ENCODE measurements around the gene TUBAL3.

TUBAL3 gene

GRCh38 chr10:5435328-5435727 is 30.7 kb upstream of the TUBAL3 start:
- no peaks in the 10 kb centered on the region for H3K27me3 ChIP-seq (ENCODE audit: insufficient read depth, low read length, poor library complexity, severe bottlenecking)
- TF ChIP-seq CTCF (conservative IDR thresholded peaks at IDR 0.05; ENCODE audit: low read length), result no peak
- peaks cover 12% of the 10 kb centered on the region for H4K20me1 ChIP-seq (ENCODE audit: insufficient read depth, low read length, poor library complexity, severe bottlenecking)

GRCh38 chr10:5434017-5434753 is 29.6 kb upstream of the TUBAL3 start:
- peaks cover 7% of the 10 kb centered on the region for H3K4me1 ChIP-seq (ENCODE audit: insufficient read depth, low read length, poor library complexity, severe bottlenecking)
- H4K20me1 ChIP-seq (ENCODE audit: insufficient read depth, low read length, poor library complexity, severe bottlenecking), result peaks cover 12% of the 10 kb centered on the region
- H3K9ac ChIP-seq (ENCODE audit: low read depth, low read length, poor library complexity, severe bottlenecking), result no peak overlapping the region
- H3F3A ChIP-seq (ENCODE audit: low read depth), result 0 out of 2 replicates have a peak, but pooled peaks cover under 1% of the 10 kb centered on the region
- H3K79me2 ChIP-seq (ENCODE audit: insufficient read depth, low read length), result peaks cover 47% of the 10 kb centered on the region
- peaks cover 5% of the 10 kb centered on the region; the same call in 1 of the 2 replicates for H3K9me3 ChIP-seq (ENCODE audit: insufficient read depth, low read depth, low read length)
- peaks cover 50% of the 10 kb centered on the region for H3K36me3 ChIP-seq (ENCODE audit: insufficient read depth, low read length)
- peak; percentile 90 for TF ChIP-seq CTCF (conservative IDR thresholded peaks at IDR 0.05; ENCODE audit: low read length)
- no peak for TF ChIP-seq EZH2phosphoT487 (IDR thresholded peaks at IDR 0.05; ENCODE audit: borderline replicate concordance)
- no peaks in the 10 kb centered on the region for H3K27me3 ChIP-seq (ENCODE audit: insufficient read depth, low read length, poor library complexity, severe bottlenecking)
- H3K4me3 ChIP-seq (ENCODE audit: low read length, poor library complexity, severe bottlenecking), result no peak overlapping the region
- no peak overlapping the region for H3K4me2 ChIP-seq (ENCODE audit: low read depth, low read length, poor library complexity, severe bottlenecking)
- no peaks in the 10 kb centered on the region for H3K9me2 ChIP-seq (replicated peaks; ENCODE audit: low read depth, low read length)
- no peak overlapping the region for H2AFZ ChIP-seq (ENCODE audit: low read length)

More at GRCh38 chr10:5435328-5435727, 30.7 kb upstream of the TUBAL3 start:
- peaks cover 7% of the 10 kb centered on the region for H3K4me1 ChIP-seq (ENCODE audit: insufficient read depth, low read length, poor library complexity, severe bottlenecking)
- no peak overlapping the region for H3K9ac ChIP-seq (ENCODE audit: low read depth, low read length, poor library complexity, severe bottlenecking)
- H3K36me3 ChIP-seq (ENCODE audit: insufficient read depth, low read length), result peaks cover 50% of the 10 kb centered on the region
- no peak overlapping the region for H3K4me2 ChIP-seq (ENCODE audit: low read depth, low read length, poor library complexity, severe bottlenecking)
- H3F3A ChIP-seq (ENCODE audit: low read depth), result no peaks in the 10 kb centered on the region
- H3K4me3 ChIP-seq (ENCODE audit: low read length, poor library complexity, severe bottlenecking), result no peak overlapping the region
- no peaks in the 10 kb centered on the region for H3K9me2 ChIP-seq (replicated peaks; ENCODE audit: low read depth, low read length)
- peaks cover 5% of the 10 kb centered on the region; the same call in 1 of the 2 replicates for H3K9me3 ChIP-seq (ENCODE audit: insufficient read depth, low read depth, low read length)
- peaks cover 53% of the 10 kb centered on the region for H3K79me2 ChIP-seq (ENCODE audit: insufficient read depth, low read length)
- H2AFZ ChIP-seq (ENCODE audit: low read length), result no peak overlapping the region

DNA sequence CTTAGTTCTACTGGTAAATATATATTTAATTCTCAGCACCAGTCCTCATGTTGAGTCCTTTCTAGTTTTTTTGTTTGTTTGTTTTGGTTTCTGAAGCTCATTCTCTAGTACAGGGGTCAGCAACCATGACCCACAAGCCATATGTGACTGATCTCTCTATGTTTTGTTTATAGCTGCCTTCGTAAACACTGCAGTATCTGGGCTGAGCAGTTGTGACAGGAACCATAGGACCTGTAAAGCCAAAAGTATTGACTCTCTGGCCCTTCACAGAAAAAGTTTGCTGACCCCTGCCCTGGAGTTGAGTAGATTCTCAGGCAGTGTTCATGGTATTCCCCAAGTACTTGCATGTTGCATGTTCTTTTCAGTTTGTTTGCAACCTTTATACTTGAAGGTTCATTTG is 28.6 kb upstream of the TUBAL3 start:
- Histone ChIP-seq H3K9ac (ENCODE audit: low read depth, low read length, poor library complexity, severe bottlenecking) (no peak overlapping the region), H3K9me3 (ENCODE audit: insufficient read depth, low read depth, low read length) (peaks cover 5% of the 10 kb centered on the region; the same call in 1 of the 2 replicates), H3K4me2 (ENCODE audit: low read depth, low read length, poor library complexity, severe bottlenecking) (no peak overlapping the region), H3K4me3 (ENCODE audit: low read length, poor library complexity, severe bottlenecking) (no peak overlapping the region), H3F3A (ENCODE audit: low read depth) (0 out of 2 replicates have a peak, but pooled peaks cover 3% of the 10 kb centered on the region), H3K4me1 (ENCODE audit: insufficient read depth, low read length, poor library complexity, severe bottlenecking) (peaks cover 7% of the 10 kb centered on the region), H3K36me3 (ENCODE audit: insufficient read depth, low read length) (peaks cover 47% of the 10 kb centered on the region), H2AFZ (ENCODE audit: low read length) (no peak overlapping the region), H4K20me1 (ENCODE audit: insufficient read depth, low read length, poor library complexity, severe bottlenecking) (peaks cover 12% of the 10 kb centered on the region), H3K79me2 (ENCODE audit: insufficient read depth, low read length) (peaks cover 44% of the 10 kb centered on the region), H3K9me2 (replicated peaks; ENCODE audit: low read depth, low read length) (no peaks in the 10 kb centered on the region), H3K27me3 (ENCODE audit: insufficient read depth, low read length, poor library complexity, severe bottlenecking) (no peaks in the 10 kb centered on the region)
- no peak for TF ChIP-seq EZH2phosphoT487 (IDR thresholded peaks at IDR 0.05; ENCODE audit: borderline replicate concordance)
- TF ChIP-seq CTCF (conservative IDR thresholded peaks at IDR 0.05; ENCODE audit: low read length), result no peak
